ENCODE data around the gene MRE11. TPM values are rescaled to one million over a fixed set of nuclear protein-coding genes. Genes with fewer than 3 reads are reported as not detected.

Gene MRE11
- total RNA-seq, 1 donor, result 13.4 TPM

Other genes starting within 250 kb of the MRE11 start
- not detected for gene IZUMO1R, start 189.3 kb downstream of the MRE11 start, total RNA-seq
- 0.10 TPM for gene GPR83, start 92.4 kb downstream of the MRE11 start, total RNA-seq
- 96.1 TPM for gene ANKRD49, start 140 bp upstream of the MRE11 start, total RNA-seq
- gene C11orf97, start 18.6 kb upstream of the MRE11 start, total RNA-seq, result not detected
- gene FUT4, start 50.1 kb upstream of the MRE11 start, total RNA-seq, result 16.2 TPM
- gene PIWIL4, start 73.5 kb upstream of the MRE11 start, total RNA-seq, result 5.2 TPM

Measured in mononuclear cell (primary cell).